Measurements from ENCODE around the gene PRPS1L1. TPM values are rescaled to one million over a fixed set of nuclear protein-coding genes. Genes with fewer than 3 reads are reported as not detected.

Gene PRPS1L1
- total and polyA plus RNA-seq, 10 of the 15 experiments (the other 5 are each of a cell fraction or from before 2014, with no cell fraction given): not detected

DNA sequence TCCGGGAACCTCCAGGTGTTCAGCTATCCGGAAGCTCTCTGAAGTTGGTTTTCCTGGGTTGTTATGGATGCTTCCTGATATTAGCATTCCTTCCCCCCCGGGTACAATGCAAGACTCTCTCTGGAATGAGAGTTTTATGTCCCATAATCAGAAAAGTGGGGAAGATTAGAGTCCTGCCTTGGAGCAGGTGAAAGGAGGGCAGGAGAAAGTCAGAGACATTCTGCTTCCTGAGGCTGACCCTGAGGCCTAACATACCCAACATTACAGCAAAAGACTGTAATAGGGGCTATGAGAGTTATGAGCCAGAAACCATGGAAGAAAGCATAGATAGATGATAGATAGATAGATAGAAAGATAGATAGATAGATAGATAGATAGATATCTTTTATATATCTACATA is 36.9 kb downstream of the PRPS1L1 start:
- POLR2A ChIA-PET: no interaction called here
- WGBS (ENCODE audit: insufficient coverage, insufficient replicate concordance, low lambda C conversion rate, missing lambda C conversion rate): 53% methylated on average over 3 of the region's 3 CpGs

DNA sequence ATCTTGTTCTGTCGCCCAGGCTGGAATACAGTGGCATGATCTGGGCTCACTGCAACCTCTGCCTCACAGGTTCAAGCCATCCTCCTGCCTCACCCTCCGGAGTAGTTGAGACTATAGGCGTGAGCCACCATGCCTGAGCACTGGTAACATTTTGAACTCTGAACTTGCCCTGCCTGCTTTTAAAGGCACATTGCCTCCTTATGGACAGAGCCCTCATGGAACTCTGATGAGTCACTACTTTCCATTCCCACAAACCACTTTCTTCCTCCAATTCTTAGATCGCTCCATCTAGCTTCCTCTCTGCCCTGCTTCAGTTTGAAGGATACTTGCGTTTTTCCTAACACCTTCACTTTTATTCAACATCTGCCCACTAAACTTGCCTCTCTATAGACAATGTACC is 38.1 kb downstream of the PRPS1L1 start:
- in situ Hi-C loops (cut with MboI): no loop called here
- CTCF ChIA-PET: interaction anchor here (1.4 to 9.9 kb wide), 3 partner anchors 219 to 283 kb away, joined by 4 to 193 read pairs (median 4); no protein-coding TSS in a partner anchor

More for the DNA sequence above, 36.9 kb downstream of the PRPS1L1 start:
- H3K9ac ChIP-seq (ENCODE audit: control insufficient read depth, insufficient read depth, low read length): no peak overlapping the region
- no peak for TF ChIP-seq BACH1 (IDR thresholded peaks at IDR 0.05; ENCODE audit: borderline replicate concordance)
- no peak for TF ChIP-seq SREBF1 (IDR thresholded peaks at IDR 0.05; ENCODE audit: low read length)
- TF ChIP-seq SMARCA5 (IDR thresholded peaks at IDR 0.05): no peak
- no peak for TF ChIP-seq CHD4 (IDR thresholded peaks at IDR 0.05)
- no peak for TF ChIP-seq RFX5 (IDR thresholded peaks at IDR 0.05; ENCODE audit: low read depth, low read length)
- TF ChIP-seq JUNB (IDR thresholded peaks at IDR 0.05): no peak
- no peak overlapping the region for H3K4me3 ChIP-seq
- no peaks in the 10 kb centered on the region for H3K4me1 ChIP-seq (ENCODE audit: control insufficient read depth, insufficient read depth, low read length)
- SMC1A ChIA-PET (ENCODE audit: uncharacterized antibody, unreplicated experiment): interaction anchor here (1.5 to 3.8 kb wide), 2 partner anchors 215 to 219 kb away, joined by 5 to 63 read pairs; no protein-coding TSS in a partner anchor
- RAD21 ChIA-PET (ENCODE audit: unreplicated experiment): interaction anchor here (1.0 to 8.3 kb wide), 3 partner anchors 216 to 222 kb away, joined by 3 to 94 read pairs (median 5); no protein-coding TSS in a partner anchor
- H3K4me2 ChIP-seq (ENCODE audit: control insufficient read depth, insufficient read depth): no peak overlapping the region
- ATAC-seq (no peak), DNase-seq (ENCODE audit: low read depth, low spot score) (no peak), FAIRE-seq (no peak)
- intact Hi-C loops (cut with micrococcal nuclease; ENCODE audit: unreplicated experiment) (loop anchor here (5.0 kb wide), 1 partner anchor 283 kb away; no protein-coding TSS in a partner anchor), in situ Hi-C loops (cut with MboI) (no loop called here)
- H3K36me3 ChIP-seq (ENCODE audit: control insufficient read depth in 2 of 2, insufficient read depth in 2 of 2, low read length in 1 of 2): no peaks in the 10 kb centered on the region
- no peaks in the 10 kb centered on the region for H3K27me3 ChIP-seq (replicated peaks in 1 of 2; ENCODE audit: control insufficient read depth in 2 of 2, insufficient read depth in 2 of 2, low read length in 1 of 2)
- no peaks in the 10 kb centered on the region for H4K20me1 ChIP-seq (ENCODE audit: control insufficient read depth, insufficient read depth)
- no TSS peak for BruUV-seq (replicated peaks)
- H3K27ac ChIP-seq (ENCODE audit: control insufficient read depth, insufficient read depth): no peak overlapping the region
- no peaks in the 10 kb centered on the region for H3K9me3 ChIP-seq (replicated peaks; ENCODE audit: control insufficient read depth, insufficient read depth, low read length)
- no peak overlapping the region for H2AFZ ChIP-seq (ENCODE audit: control insufficient read depth, low read depth, low read length)
- H3K79me2 ChIP-seq (ENCODE audit: control insufficient read depth, insufficient read depth, low read length): no peaks in the 10 kb centered on the region
- CTCF ChIA-PET: interaction anchor here (1.0 to 9.9 kb wide), 4 partner anchors 220 to 689 kb away, joined by 3 to 193 read pairs (median 4); no protein-coding TSS in a partner anchor

More for the DNA sequence above, 38.1 kb downstream of the PRPS1L1 start:
- Histone ChIP-seq H3K4me3 (no peak overlapping the region), H3K27ac (ENCODE audit: control insufficient read depth, insufficient read depth) (no peak overlapping the region), H3K9me3 (replicated peaks; ENCODE audit: control insufficient read depth, insufficient read depth, low read length) (no peaks in the 10 kb centered on the region), H3K4me1 (ENCODE audit: control insufficient read depth, insufficient read depth, low read length) (no peaks in the 10 kb centered on the region), H3K36me3 (ENCODE audit: control insufficient read depth in 2 of 2, insufficient read depth in 2 of 2, low read length in 1 of 2) (no peaks in the 10 kb centered on the region), H4K20me1 (ENCODE audit: control insufficient read depth, insufficient read depth) (no peaks in the 10 kb centered on the region), H2AFZ (ENCODE audit: control insufficient read depth, low read depth, low read length) (no peak overlapping the region), H3K27me3 (replicated peaks in 1 of 2; ENCODE audit: control insufficient read depth in 2 of 2, insufficient read depth in 2 of 2, low read length in 1 of 2) (no peaks in the 10 kb centered on the region), H3K79me2 (ENCODE audit: control insufficient read depth, insufficient read depth, low read length) (no peaks in the 10 kb centered on the region), H3K9ac (ENCODE audit: control insufficient read depth, insufficient read depth, low read length) (no peak overlapping the region), H3K4me2 (ENCODE audit: control insufficient read depth, insufficient read depth) (no peak overlapping the region)
- DNase-seq (ENCODE audit: low read depth, low spot score) (no peak), ATAC-seq (no peak), FAIRE-seq (no peak)
- BruUV-seq (replicated peaks): no TSS peak
- intact Hi-C loops (cut with micrococcal nuclease; ENCODE audit: unreplicated experiment): no loop called here
- ChIA-PET POLR2A (no interaction called here), SMC1A (ENCODE audit: uncharacterized antibody, unreplicated experiment) (interaction anchor here (1.1 to 1.7 kb wide), 2 partner anchors 217 to 219 kb away, joined by 4 to 10 read pairs; no protein-coding TSS in a partner anchor), RAD21 (ENCODE audit: unreplicated experiment) (interaction anchor here (8.3 kb wide), 1 partner anchor 218 kb away, joined by 94 read pairs; no protein-coding TSS in a partner anchor)
- 47% methylated on average over 4 of the region's 5 CpGs for WGBS (ENCODE audit: insufficient coverage, insufficient replicate concordance, low lambda C conversion rate, missing lambda C conversion rate)
- TF ChIP-seq RELA (IDR thresholded peaks at IDR 0.05; ENCODE audit: borderline replicate concordance, partially characterized antibody): no peak
- TF ChIP-seq BMI1 (IDR thresholded peaks at IDR 0.05; ENCODE audit: borderline replicate concordance): no peak
- no peak for TF ChIP-seq EED (IDR thresholded peaks at IDR 0.05; ENCODE audit: low read depth)
- TF ChIP-seq TCF3 (IDR thresholded peaks at IDR 0.05; ENCODE audit: borderline replicate concordance, insufficient read depth, low read depth, low read length): no peak
- TF ChIP-seq, protein P1, sequence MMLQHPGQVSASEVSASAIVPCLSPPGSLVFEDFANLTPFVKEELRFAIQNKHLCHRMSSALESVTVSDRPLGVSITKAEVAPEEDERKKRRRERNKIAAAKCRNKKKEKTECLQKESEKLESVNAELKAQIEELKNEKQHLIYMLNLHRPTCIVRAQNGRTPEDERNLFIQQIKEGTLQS (IDR thresholded peaks at IDR 0.05; ENCODE audit: borderline replicate concordance, extremely low read depth, low read depth, low read length): no peak
- TF ChIP-seq SREBF1 (IDR thresholded peaks at IDR 0.05; ENCODE audit: low read length): no peak
- no peak for TF ChIP-seq TAF1 (IDR thresholded peaks at IDR 0.05; ENCODE audit: borderline replicate concordance, low read depth, low read length)
